H1 (cell line): ENCODE measurements around the gene TMEM139. TPM values are rescaled to one million over a fixed set of nuclear protein-coding genes. Genes with fewer than 3 reads are reported as not detected.

Experiments used
- JUN ChIP-seq: IDR thresholded peaks from 2 replicates; pipeline ENCODE4 v1.6.1; 2011; ENCODE audit warnings: low read depth, mild to moderate bottlenecking, improper control_type of control experiment, low read length
- MAFK ChIP-seq: IDR thresholded peaks from 2 replicates; pipeline ENCODE4 v1.6.1; 2012; ENCODE audit warnings: low read depth, mild to moderate bottlenecking, improper control_type of control experiment, low read length
- SAP30 ChIP-seq: fragments of 300-600 bp; sonication (generic); IDR thresholded peaks from 2 replicates; pipeline ENCODE4 v1.7.1; 2012; ENCODE audit warnings: low read length, moderate library complexity, mild to moderate bottlenecking, inconsistent platforms; ENCODE audit not compliant: insufficient read depth, insufficient replicate concordance
- SRF ChIP-seq: IDR thresholded peaks from 2 replicates; pipeline ENCODE4 v1.6.1; 2011; ENCODE audit warnings: mild to moderate bottlenecking, low read depth, low read length, moderate library complexity
- polyA plus RNA-seq, 7 experiments: library from polyadenylated mRNA; depleted of rRNA in 3 of 7; stranded (reverse) in 5 of 7; unstranded in 2 of 7; fragments of >200 nt in 5 of 7; fragments of 200-250 nt in 2 of 7; gene quantifications; 1 replicate in 5 of 7; 2 replicates in 1 of 7; 4 replicates in 1 of 7; pipeline versions ENCODE4 v1.2.1 to v1.2.3, GENCODE V29; 2011 to 2013; ENCODE audit warnings: missing spikeins in 2 of 7, mixed read lengths in 2 of 7
- total RNA-seq: library from RNA; stranded (reverse); fragmentation: NEBNext Ultra II Directional; extraction: Animal tissue kit (Norgen Biotek cat#: 25700); gene quantifications from 2 replicates; pipeline ENCODE4 v1.2.1, GENCODE V29; 2021

TMEM139 gene
- total and polyA plus RNA-seq, 2 of the 8 experiments (the other 6 are each of a cell fraction or from before 2014, with no cell fraction given) = 3.2 to 6.7 TPM

DNA sequence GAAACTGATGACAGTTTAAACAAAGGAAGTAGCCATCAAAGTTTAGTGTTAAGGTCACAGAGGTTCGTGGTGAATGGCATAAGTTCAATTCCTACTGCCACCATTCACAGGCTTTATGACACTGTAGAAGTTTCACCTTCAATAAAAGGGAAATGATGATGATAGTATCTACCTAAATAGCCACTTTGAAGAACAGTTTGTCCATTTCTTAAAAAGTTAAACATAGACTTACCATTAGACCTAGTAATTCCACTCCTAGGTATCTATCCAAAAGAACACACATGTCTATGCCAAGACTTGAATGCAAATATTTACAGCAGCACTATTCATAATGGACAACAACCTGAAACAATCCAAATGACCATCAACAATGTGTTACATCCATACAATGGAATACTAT lies 40.4 kb upstream of the TMEM139 start (continued):
- TF ChIP-seq MAFK (no peak), SRF (no peak), SAP30 (no peak), JUN (no peak)
